Stomach (tissue), 9 donors: Measurements from ENCODE around the gene CLSTN1. TPM values are rescaled to one million over a fixed set of nuclear protein-coding genes. Genes with fewer than 3 reads are reported as not detected.
A peak's percentile ranks its signal among the peaks of the same experiment; 100 is the strongest.

Source experiments
- DNase-seq, 2 donors: peaks; one replicate each; pipeline versions ENCODE4 v3.0.0 to v3.0.0-alpha.2; 2013 to 2019
- H3K27ac ChIP-seq, 5 donors: fragments of 200-600 bp in 4 of 5; sonication (generic) in 4 of 5; one replicate each; pipeline ENCODE4 v1.5.1; 2013 to 2019; ENCODE audit warnings: mild to moderate bottlenecking in 1 of 5, moderate library complexity in 1 of 5
- H3K27me3 ChIP-seq, 3 donors: fragments of 200-600 bp; sonication (generic); one replicate each; pipeline ENCODE4 v1.5.1; 2017 to 2019; ENCODE audit warnings: mixed run types in 1 of 3
- H3K36me3 ChIP-seq, 4 donors: fragments of 200-600 bp; sonication (generic); 1 replicate in 3 of 4; 2 replicates in 1 of 4; pipeline ENCODE4 v1.5.1; 2016 to 2019
- H3K4me1 ChIP-seq, 4 donors: fragments of 200-600 bp; sonication (generic); one replicate each; pipeline ENCODE4 v1.5.1; 2016 to 2019
- H3K4me3 ChIP-seq, 4 donors: fragments of 200-600 bp; sonication (generic) in 3 of 4; one replicate each; pipeline ENCODE4 v1.5.1; 2016 to 2019; ENCODE audit warnings: mild to moderate bottlenecking in 1 of 4
- H3K9me3 ChIP-seq, 4 donors: fragments of 200-600 bp; sonication (generic); one replicate each; pipeline ENCODE4 v1.5.1; 2016 to 2019
- CTCF ChIP-seq, 7 experiments: fragments of 450-650 bp in 4 of 7; fragments of 200-600 bp in 3 of 7; sonication (generic) in 3 of 7; IDR thresholded peaks; one replicate each; pipeline ENCODE4 v1.5.1; 2016 to 2019; ENCODE audit warnings: antibody characterized with exemption in 7 of 7, control low read depth in 2 of 7, mild to moderate bottlenecking in 1 of 7
- EP300 ChIP-seq: sonication (generic); formaldehyde crosslinking; IDR thresholded peaks from one replicate; pipeline ENCODE4 v1.6.1; 2017; ENCODE audit warnings: antibody characterized with exemption
- POLR2A ChIP-seq, 4 donors: fragments of 450-650 bp; IDR thresholded peaks; one replicate each; pipeline ENCODE4 v1.6.1; 2016; ENCODE audit warnings: antibody characterized with exemption in 4 of 4, control low read depth in 2 of 4, mild to moderate bottlenecking in 1 of 4, moderate library complexity in 1 of 4
- POLR2AphosphoS5 ChIP-seq, 3 donors: sonication (generic); formaldehyde crosslinking; IDR thresholded peaks; one replicate each; pipeline ENCODE4 v1.6.1; 2016; ENCODE audit warnings: antibody characterized with exemption in 3 of 3
- WGBS, 5 donors: extraction: QIAGEN DNeasy Blood & Tissue Kit in 3 of 5; methylation state at CpG; one replicate each; pipeline versions ENCODE4 v1.1.5 to v1.1.7; 2013 to 2018; 5-methylcytosine and 5-hydroxymethylcytosine counted together
- intact Hi-C: fragments of 100-400 bp; cut with DNase I; formaldehyde crosslinking; loops from one replicate; pipeline ENCODE4 v1.15.1; 2023; ENCODE audit warnings: low total_unique reads
- polyA plus RNA-seq, 3 donors: library from polyadenylated mRNA; stranded (reverse); fragments of 200-250 nt; gene quantifications; one replicate each; pipeline ENCODE4 v1.2.3, GENCODE V29; 2013
- total RNA-seq, 5 donors: library from RNA; depleted of rRNA; stranded (reverse); fragments of >200 nt; gene quantifications; one replicate each; pipeline versions ENCODE4 v1.1.0 to v1.2.3, GENCODE V29; 2014 to 2016
- donor health status: healthy with polysubstance abuse.
- donor health status: Bipolar disorder and iron deficiency.
- donor health status: healthy.

The CLSTN1 gene
- total and polyA plus RNA-seq, 8 donors, result 10.5 to 156 (median 30.9) TPM

GRCh38 chr1:9787702-9788101 is 36.1 kb downstream of the CLSTN1 start:
- DNase-seq, result peak in 1 of 2 donors; percentile 52
- intact Hi-C loops, result loop anchor here (5.0 kb wide), 1 partner anchor 80 kb away; no protein-coding TSS in a partner anchor
- Histone ChIP-seq H3K27me3 (no peaks in the 10 kb centered on the region), H3K4me3 (no peak overlapping the region), H3K36me3 (no peaks in the 10 kb centered on the region), H3K9me3 (no peaks in the 10 kb centered on the region), H3K4me1 (peaks cover 3 to 11% (median 5%) of the 10 kb centered on the region in 4 donors), H3K27ac (peak overlapping the region in 1 of 5 donors; percentile 14)
- 80 to 95% (median 85%) methylated on average over 8 of the region's 8 CpGs for WGBS, 5 donors
- TF ChIP-seq EP300 (no peak), POLR2A (IDR thresholded peaks at IDR 0.05) (no peak), CTCF (IDR thresholded peaks at IDR 0.05) (no peak), POLR2AphosphoS5 (IDR thresholded peaks at IDR 0.05) (no peak)

GRCh38 chr1:9785406-9785805 is 38.4 kb downstream of the CLSTN1 start:
- peaks cover 0 to 16% (median 3%) of the 10 kb centered on the region in 4 donors for H3K4me1 ChIP-seq
- H3K36me3 ChIP-seq, result no peaks in the 10 kb centered on the region
- WGBS, 5 donors, result 62 to 74% (median 69%) methylated on average over 6 of the region's 6 CpGs
- no peak for DNase-seq
- H3K9me3 ChIP-seq, result no peaks in the 10 kb centered on the region
- H3K27ac ChIP-seq, result no peak overlapping the region
- intact Hi-C loops, result loop anchor here (5.0 kb wide), 1 partner anchor 82 kb away; no protein-coding TSS in a partner anchor
- no peak for TF ChIP-seq EP300
- TF ChIP-seq POLR2A (IDR thresholded peaks at IDR 0.05), result no peak
- no peak for TF ChIP-seq CTCF (IDR thresholded peaks at IDR 0.05)
- TF ChIP-seq POLR2AphosphoS5 (IDR thresholded peaks at IDR 0.05), result no peak
- H3K27me3 ChIP-seq, result no peaks in the 10 kb centered on the region
- no peak overlapping the region for H3K4me3 ChIP-seq

GRCh38 chr1:9784508-9785133 is 39.1 kb downstream of the CLSTN1 start:
- DNase-seq, result peak; percentile 69 to 83
- H3K4me1 ChIP-seq, result peaks cover 0 to 16% (median 3%) of the 10 kb centered on the region in 4 donors
- 33 to 56% (median 48%) methylated on average over 3 of the region's 3 CpGs for WGBS, 5 donors
- TF ChIP-seq POLR2AphosphoS5 (IDR thresholded peaks at IDR 0.05) (no peak), EP300 (no peak), POLR2A (IDR thresholded peaks at IDR 0.05) (no peak), CTCF (IDR thresholded peaks at IDR 0.05) (peak in 5 of 7 experiments; percentile 54 to 83 (median 61))
- H3K27me3 ChIP-seq, result no peaks in the 10 kb centered on the region
- no peak overlapping the region for H3K27ac ChIP-seq
- intact Hi-C loops, result loop anchor here (5.0 kb wide), 1 partner anchor 83 kb away; no protein-coding TSS in a partner anchor
- no peaks in the 10 kb centered on the region for H3K9me3 ChIP-seq
- H3K36me3 ChIP-seq, result no peaks in the 10 kb centered on the region
- no peak overlapping the region for H3K4me3 ChIP-seq

GRCh38 chr1:9782897-9783296 is 40.9 kb downstream of the CLSTN1 start:
- Histone ChIP-seq H3K27ac (no peak overlapping the region), H3K4me1 (peaks cover 0 to 16% (median 3%) of the 10 kb centered on the region in 4 donors), H3K4me3 (no peak overlapping the region), H3K36me3 (no peaks in the 10 kb centered on the region), H3K9me3 (no peaks in the 10 kb centered on the region), H3K27me3 (no peaks in the 10 kb centered on the region)
- DNase-seq, result no peak
- intact Hi-C loops, result no loop called here
- 90 to 96% (median 95%) methylated on average over 10 of the region's 10 CpGs for WGBS, 5 donors
- TF ChIP-seq POLR2AphosphoS5 (IDR thresholded peaks at IDR 0.05) (no peak), CTCF (IDR thresholded peaks at IDR 0.05) (no peak), POLR2A (IDR thresholded peaks at IDR 0.05) (no peak), EP300 (no peak)
